Astrocyte of the spinal cord (primary cell): ENCODE data around the gene HIP1.
A peak's percentile ranks its signal among the peaks of the same experiment; 100 is the strongest.
"Not testable (repeated sequence)": the region's sequence is repeated elsewhere in the genome, so short reads cannot be mapped to it uniquely, and the experiment has no call there.

Source experiments
- DNase-seq: peaks from one replicate; pipeline ENCODE4 v3.0.0; 2011; ENCODE audit warnings: low read depth, low spot score
- H3K4me3 ChIP-seq: 2 replicates; pipeline ENCODE4 v1.5.1; 2011; ENCODE audit warnings: low read depth, mild to moderate bottlenecking, low read length, moderate library complexity
- in situ Hi-C: cut with HindIII; loops from 2 replicates; pipeline ENCODE4 v1.10.0; 2017; ENCODE audit warnings: low sequenced_read_pairs
- TF ChIP-seq, protein P1 (sequence below): IDR thresholded peaks from 2 replicates; pipeline ENCODE4 v1.5.1; 2012; ENCODE audit warnings: low read depth, mild to moderate bottlenecking, low read length, inconsistent platforms

HIP1 gene

DNA sequence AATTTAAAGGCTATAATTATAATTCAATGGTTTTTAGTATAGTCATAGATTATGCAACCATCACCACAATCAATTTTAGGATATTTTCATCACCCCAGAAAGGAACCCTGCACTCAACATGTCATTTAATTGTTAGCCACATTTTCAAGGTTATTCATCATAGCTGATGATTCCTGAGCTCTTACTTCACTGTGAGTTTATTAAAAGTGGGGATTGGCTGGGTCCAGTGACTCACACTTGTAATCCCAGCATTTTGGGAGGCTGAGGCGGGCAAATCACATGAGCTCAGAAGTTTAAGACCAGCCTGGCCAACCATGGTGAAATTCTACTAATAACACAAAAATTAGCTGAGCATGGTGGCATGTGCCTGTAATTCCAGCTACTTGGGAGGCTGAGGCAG lies 32.5 kb upstream of the HIP1 start:
- H3K4me3 ChIP-seq = no peak overlapping the region
- DNase-seq = peak; percentile 31
- in situ Hi-C loops = no loop called here
- TF ChIP-seq, protein P1, sequence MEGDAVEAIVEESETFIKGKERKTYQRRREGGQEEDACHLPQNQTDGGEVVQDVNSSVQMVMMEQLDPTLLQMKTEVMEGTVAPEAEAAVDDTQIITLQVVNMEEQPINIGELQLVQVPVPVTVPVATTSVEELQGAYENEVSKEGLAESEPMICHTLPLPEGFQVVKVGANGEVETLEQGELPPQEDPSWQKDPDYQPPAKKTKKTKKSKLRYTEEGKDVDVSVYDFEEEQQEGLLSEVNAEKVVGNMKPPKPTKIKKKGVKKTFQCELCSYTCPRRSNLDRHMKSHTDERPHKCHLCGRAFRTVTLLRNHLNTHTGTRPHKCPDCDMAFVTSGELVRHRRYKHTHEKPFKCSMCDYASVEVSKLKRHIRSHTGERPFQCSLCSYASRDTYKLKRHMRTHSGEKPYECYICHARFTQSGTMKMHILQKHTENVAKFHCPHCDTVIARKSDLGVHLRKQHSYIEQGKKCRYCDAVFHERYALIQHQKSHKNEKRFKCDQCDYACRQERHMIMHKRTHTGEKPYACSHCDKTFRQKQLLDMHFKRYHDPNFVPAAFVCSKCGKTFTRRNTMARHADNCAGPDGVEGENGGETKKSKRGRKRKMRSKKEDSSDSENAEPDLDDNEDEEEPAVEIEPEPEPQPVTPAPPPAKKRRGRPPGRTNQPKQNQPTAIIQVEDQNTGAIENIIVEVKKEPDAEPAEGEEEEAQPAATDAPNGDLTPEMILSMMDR = no peak

DNA sequence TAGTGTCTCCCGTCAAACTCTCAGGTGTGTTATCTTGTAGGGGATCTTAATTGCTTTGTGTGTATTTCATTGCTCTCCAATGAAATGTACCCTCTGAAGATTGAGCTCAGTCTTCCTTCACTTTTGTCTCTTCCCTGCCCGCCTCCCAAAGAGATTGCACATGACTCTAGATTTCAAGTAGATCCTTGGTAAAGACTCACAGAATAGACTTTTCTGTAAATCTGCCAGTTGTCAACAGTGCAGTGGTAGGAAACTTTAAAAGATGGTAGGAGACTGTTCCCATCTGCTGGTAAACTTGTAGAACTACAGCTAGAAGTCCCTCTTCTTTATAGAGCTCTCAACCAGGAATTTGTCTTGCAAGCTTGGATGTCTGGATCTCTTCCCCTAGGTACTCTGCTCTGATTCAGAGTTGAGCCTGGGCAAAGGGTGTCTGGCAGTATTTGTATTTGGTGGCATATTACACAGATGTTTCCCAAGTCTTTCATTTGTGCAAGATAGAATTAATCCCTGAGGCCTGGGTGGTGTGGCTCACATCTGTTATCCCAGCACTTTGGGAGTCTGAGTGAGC lies 23.7 kb upstream of the HIP1 start:
- TF ChIP-seq, protein P1 = peak; percentile 75
- in situ Hi-C loops = no loop called here
- peak; percentile 71 for DNase-seq
- H3K4me3 ChIP-seq = no peak overlapping the region

DNA sequence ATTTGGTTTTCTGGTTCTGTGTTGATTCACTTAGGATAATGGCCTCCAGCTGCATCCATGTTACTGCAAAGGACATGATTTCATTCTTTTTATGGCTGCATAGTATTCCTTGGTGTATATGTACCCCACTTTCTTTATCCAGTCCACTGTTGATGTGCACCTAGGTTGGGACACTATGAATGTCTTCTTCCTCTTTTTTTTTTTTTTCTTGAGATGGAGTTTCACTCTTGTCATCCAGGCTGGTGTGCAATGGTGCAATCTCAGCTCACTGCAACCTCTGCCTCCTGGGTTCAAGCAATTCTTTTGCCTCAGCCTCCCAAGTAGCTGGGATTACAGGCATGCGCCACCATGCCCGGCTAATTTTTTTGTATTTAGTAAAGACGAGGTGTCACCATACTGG lies 23.1 kb upstream of the HIP1 start:
- DNase-seq, in situ Hi-C loops, H3K4me3 ChIP-seq: not testable (repeated sequence)

DNA sequence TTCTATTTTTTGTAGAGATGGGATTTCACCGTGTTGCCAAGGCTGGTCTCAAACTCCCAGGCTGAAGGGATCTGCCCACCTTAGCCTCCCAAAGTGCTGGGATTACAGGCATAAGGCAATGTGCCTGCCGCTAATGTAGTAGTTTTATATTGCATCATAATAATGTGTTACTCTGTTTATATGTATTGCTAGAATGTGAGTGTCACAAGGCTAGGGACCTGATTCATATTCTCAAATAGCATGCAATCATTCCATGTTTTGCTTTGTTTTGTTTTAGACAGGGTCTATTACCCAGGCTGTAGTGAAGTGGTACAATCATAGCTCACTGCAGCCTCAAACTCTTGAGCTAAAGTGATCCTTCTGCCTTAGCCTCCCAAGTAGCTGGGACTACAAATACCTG lies 19.8 kb upstream of the HIP1 start:
- in situ Hi-C loops = no loop called here

DNA sequence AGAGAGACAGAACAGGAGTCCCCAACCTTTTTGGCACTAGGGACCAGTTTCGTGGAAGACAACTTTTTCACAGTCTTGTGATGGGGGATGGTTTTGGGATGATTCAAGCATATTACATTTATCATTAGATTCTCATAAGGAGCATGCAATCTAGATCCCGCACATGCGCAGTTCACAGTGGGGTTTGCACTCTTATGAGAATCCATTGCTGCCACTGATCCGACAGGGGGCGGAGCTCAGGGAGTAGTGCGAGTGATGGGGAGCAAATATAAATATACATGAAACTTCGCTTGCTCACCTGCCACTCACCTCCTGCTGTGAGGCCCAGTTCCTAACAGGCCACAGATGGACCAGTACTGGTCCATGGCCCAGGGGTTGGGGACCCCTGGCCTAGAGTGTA lies 19.1 kb upstream of the HIP1 start:
- in situ Hi-C loops = no loop called here
- no peak overlapping the region for H3K4me3 ChIP-seq
- TF ChIP-seq, protein P1 = no peak
- DNase-seq = no peak

More for the DNA sequence above, 19.8 kb upstream of the HIP1 start:
- DNase-seq = no peak
- TF ChIP-seq, protein P1 = no peak
- no peak overlapping the region for H3K4me3 ChIP-seq

DNA sequence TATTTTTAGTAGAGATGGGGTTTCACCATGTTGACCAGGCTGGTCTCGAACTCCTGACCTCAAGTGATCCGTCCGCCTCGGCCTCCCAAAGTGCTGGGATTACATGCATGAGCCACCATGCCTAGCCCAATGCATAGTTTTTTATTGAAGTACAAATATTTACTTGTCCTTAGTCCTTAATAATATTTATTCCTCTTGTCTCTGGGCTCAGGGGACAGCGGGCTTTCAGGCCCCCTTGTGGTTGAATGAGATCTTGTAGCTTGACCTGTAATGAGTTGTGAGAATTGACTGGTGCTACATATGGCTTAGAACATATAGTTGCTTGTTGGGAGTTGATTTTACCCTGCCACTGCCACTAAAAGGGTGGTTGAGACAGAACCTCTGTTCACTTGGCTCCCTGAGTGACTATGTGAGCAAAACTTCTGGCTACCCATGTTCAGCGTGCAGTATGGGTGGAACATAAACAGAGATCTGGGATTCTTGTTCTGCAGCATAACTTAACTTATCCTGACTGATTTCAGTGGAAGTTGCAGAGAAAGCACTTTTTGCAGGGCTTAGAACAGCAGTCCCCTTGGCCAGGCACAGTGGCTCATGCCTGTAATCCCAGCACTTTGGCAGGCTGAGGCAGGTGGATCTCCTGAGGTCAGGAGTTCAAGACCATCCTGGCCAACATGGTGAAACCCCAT lies 18.4 kb upstream of the HIP1 start:
- H3K4me3 ChIP-seq = no peak overlapping the region
- TF ChIP-seq, protein P1 = peak; percentile 58
- in situ Hi-C loops = no loop called here
- DNase-seq = peak; percentile 49

DNA sequence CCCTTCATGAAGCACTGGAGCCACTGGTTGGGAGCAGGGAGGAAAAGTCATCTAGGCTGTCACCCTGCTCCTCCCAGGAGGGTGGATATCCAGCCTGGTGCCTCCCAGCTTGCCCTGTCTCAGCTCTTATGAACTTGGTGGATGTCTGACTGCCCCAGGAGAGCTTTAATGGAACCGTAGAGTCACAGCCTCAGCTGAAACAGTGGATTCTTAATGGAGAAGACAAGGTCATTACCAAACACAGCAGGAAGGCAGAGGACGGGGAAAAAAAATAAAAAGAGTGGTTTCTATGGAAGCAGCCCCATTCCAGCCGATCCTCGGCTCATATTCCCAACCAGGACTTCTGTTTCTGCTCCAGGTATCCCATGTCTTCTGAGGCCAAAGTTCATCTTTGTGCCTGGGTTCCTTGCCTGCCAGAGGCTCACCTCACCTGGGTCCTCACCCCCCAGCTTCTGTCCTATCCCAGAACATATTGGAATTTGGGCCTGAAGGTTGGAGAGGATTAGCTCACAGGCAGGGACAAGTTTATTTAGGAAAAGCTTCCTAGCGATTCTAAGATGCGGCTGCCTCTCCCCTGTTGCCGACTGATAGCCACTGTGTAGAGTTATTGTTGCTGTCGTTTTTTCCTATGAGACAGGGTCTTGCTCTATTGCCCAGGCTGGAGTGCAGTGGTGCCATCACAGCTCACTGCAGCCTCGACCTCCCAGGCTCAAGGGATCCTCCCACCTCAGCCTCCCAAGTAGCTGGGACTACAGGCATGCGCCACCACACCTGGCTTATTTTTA lies 17.7 kb upstream of the HIP1 start:
- H3K4me3 ChIP-seq = no peak overlapping the region
- TF ChIP-seq, protein P1 = no peak
- in situ Hi-C loops = no loop called here
- DNase-seq = no peak
